Embryonic facial prominence (tissue), 1 donor: ENCODE data around the gene CHAMP1.
"Not testable (repeated sequence)": the region's sequence is repeated elsewhere in the genome, so short reads cannot be mapped to it uniquely, and the experiment has no call there.

Experiments
- DNase-seq: peaks from one replicate; pipeline ENCODE4 v3.0.0-alpha.2; 2016; ENCODE audit errors: extremely low spot score

The CHAMP1 gene

GRCh38 chr13:114299604-114300305, 14.5 kb upstream of the CHAMP1 start:
- DNase-seq = no peak

GRCh38 chr13:114303700-114304327, 10.5 kb upstream of the CHAMP1 start:
- no peak for DNase-seq

- DNase-seq = no peak
Measured at GRCh38 chr13:114304346-114305034, 9.8 kb upstream of the CHAMP1 start.

- no peak for DNase-seq
Measured at GRCh38 chr13:114309086-114309485, 5.2 kb upstream of the CHAMP1 start.

- no peak for DNase-seq
Measured at GRCh38 chr13:114309806-114310410, 4.4 kb upstream of the CHAMP1 start.

- DNase-seq = no peak
Measured at GRCh38 chr13:114310956-114311355, 3.3 kb upstream of the CHAMP1 start.

- DNase-seq = no peak
Measured at GRCh38 chr13:114311387-114311786, 2.9 kb upstream of the CHAMP1 start.

- no peak for DNase-seq
Measured at GRCh38 chr13:114311908-114312307, 2.4 kb upstream of the CHAMP1 start.

GRCh38 chr13:114313061-114313860, 1.0 kb upstream of the CHAMP1 start:
- no peak for DNase-seq

- DNase-seq = no peak
Measured at GRCh38 chr13:114315074-114315785, 927 bp downstream of the CHAMP1 start.

GRCh38 chr13:114318624-114319023, 4.3 kb downstream of the CHAMP1 start:
- DNase-seq = no peak

- DNase-seq = no peak
Measured at GRCh38 chr13:114319441-114319913, 5.2 kb downstream of the CHAMP1 start.

GRCh38 chr13:114320065-114320464, 5.8 kb downstream of the CHAMP1 start:
- DNase-seq = no peak

- no peak for DNase-seq
Measured at GRCh38 chr13:114321256-114321655, 7.0 kb downstream of the CHAMP1 start.

- DNase-seq = no peak
Measured at GRCh38 chr13:114323349-114323748, 9.0 kb downstream of the CHAMP1 start.

GRCh38 chr13:114324334-114324733, 10.0 kb downstream of the CHAMP1 start:
- no peak for DNase-seq

- DNase-seq = no peak
Measured at GRCh38 chr13:114325729-114326128, 11.4 kb downstream of the CHAMP1 start.

- no peak for DNase-seq
Measured at GRCh38 chr13:114328034-114328433, 13.7 kb downstream of the CHAMP1 start.

- DNase-seq = no peak
Measured at GRCh38 chr13:114328595-114328994, 14.3 kb downstream of the CHAMP1 start.

- no peak for DNase-seq
Measured at GRCh38 chr13:114330086-114330485, 15.8 kb downstream of the CHAMP1 start.

- not testable (repeated sequence) for DNase-seq
Measured at GRCh38 chr13:114333881-114334280, 19.6 kb downstream of the CHAMP1 start.
